Measurements from ENCODE around the gene DOCK1.

- TF ChIP-seq CTCF (IDR thresholded peaks at IDR 0.05), result no peak
- TF ChIP-seq POLR2A (IDR thresholded peaks at IDR 0.05), result no peak
Observed at GRCh38 chr10:127467811-127468210, 562.6 kb downstream of the DOCK1 start.
